K562 (cell line): ENCODE measurements around the gene TNNT2. TPM values are rescaled to one million over a fixed set of nuclear protein-coding genes. Genes with fewer than 3 reads are reported as not detected.

Experiments used
- ATAC-seq: fragments of 200-7000 bp; cut with Tn5 transposase; 3 replicates; pipeline ENCODE4 v1.9.1; 2020; ENCODE audit warnings: moderate library complexity
- BruUV-seq: library from RNA; stranded (reverse); fragments of 400-500 nt; replicated peaks from 2 replicates; lab custom pipeline; 2021; lab: Mats Ljungman, UMichigan
- CTCF ChIA-PET: fragments of 300-600 bp; formaldehyde crosslinking; extraction: SDS; loops from one replicate; lab custom pipeline; 2021; ENCODE audit warnings: low intra/inter-chr PET ratio; lab: Yijun Ruan, JAX
- POLR2A ChIA-PET: fragments of 300-600, 350-650 bp; sonication (Branson Sonifier 250); formaldehyde crosslinking; extraction: SDS; loops from one replicate; lab custom pipeline; 2021; ENCODE audit warnings: antibody characterized with exemption, inconsistent platforms; lab: Yijun Ruan, JAX
- DNase-seq, 4 experiments: peaks; one replicate each; pipeline versions ENCODE4 v3.0.0 to v3.0.0-alpha.2; 2011 to 2018; ENCODE audit warnings: low spot score in 3 of 4, mixed read lengths in 3 of 4; ENCODE audit errors: extremely low read depth in 1 of 4
- FAIRE-seq: peaks from 2 replicates; lab custom pipeline; 2011; peaks lifted over from hg19 to GRCh38; lab: Jason Lieb, UNC
- H2AFZ ChIP-seq: 2 replicates; pipeline ENCODE4 v1.6.0; 2011; ENCODE audit warnings: low read depth, low read length, control low read depth, inconsistent platforms
- H3K27ac ChIP-seq: fragments of 200-600 bp; 3 replicates; pipeline ENCODE4 v1.8.0; 2011; ENCODE audit warnings: low read depth, mild to moderate bottlenecking, control low read depth, inconsistent platforms, low read length, moderate library complexity, mixed read lengths; ENCODE audit errors: extremely low read depth
- H3K27me3 ChIP-seq, 2 experiments: fragments of 300-600 bp in 1 of 2; 2 replicates in 1 of 2; 3 replicates in 1 of 2; pipeline versions ENCODE4 v1.6.0 to v1.8.0; 2011; ENCODE audit warnings: inconsistent platforms in 2 of 2, low read length in 2 of 2, mild to moderate bottlenecking in 1 of 2, mixed read lengths in 1 of 2, moderate library complexity in 1 of 2; ENCODE audit not compliant: control insufficient read depth in 2 of 2, insufficient read depth in 2 of 2
- H3K36me3 ChIP-seq: fragments of 300-600 bp; 3 replicates; pipeline ENCODE4 v1.8.0; 2011; ENCODE audit warnings: mild to moderate bottlenecking, low read length, inconsistent platforms; ENCODE audit not compliant: control insufficient read depth, insufficient read depth
- H3K4me1 ChIP-seq, 2 experiments: fragments of 200-600 bp in 1 of 2; replicated peaks in 1 of 2; 2 replicates in 1 of 2; 3 replicates in 1 of 2; pipeline versions ENCODE4 v1.5.1 to v1.8.0; 2011; ENCODE audit warnings: inconsistent platforms in 2 of 2, low read length in 2 of 2, mild to moderate bottlenecking in 1 of 2, mixed read lengths in 1 of 2, moderate library complexity in 1 of 2; ENCODE audit not compliant: control insufficient read depth in 2 of 2, insufficient read depth in 2 of 2
- H3K4me2 ChIP-seq: 2 replicates; pipeline ENCODE4 v1.6.1; 2011; ENCODE audit warnings: low read length, control low read depth, inconsistent platforms, mixed read lengths; ENCODE audit not compliant: insufficient read depth
- H3K4me3 ChIP-seq: fragments of 200-600 bp; sonication (generic), shearing (Covaris generic); 2 replicates; pipeline ENCODE4 v1.5.1; 2016; ENCODE audit warnings: control low read depth, inconsistent platforms
- H3K79me2 ChIP-seq: fragments of 200-600 bp; 3 replicates; pipeline ENCODE4 v1.8.0; 2011; ENCODE audit warnings: low read length, inconsistent platforms; ENCODE audit not compliant: control insufficient read depth, insufficient read depth
- H3K9ac ChIP-seq, 2 experiments: 2 replicates each; pipeline versions ENCODE4 v1.6.0 to v1.6.1; 2011; ENCODE audit warnings: low read depth in 2 of 2, low read length in 2 of 2, control low read depth in 1 of 2, inconsistent platforms in 1 of 2, mild to moderate bottlenecking in 1 of 2, mixed read lengths in 1 of 2; ENCODE audit not compliant: insufficient read depth in 1 of 2
- H3K9me1 ChIP-seq: one replicate; pipeline ENCODE4 v1.6.0; 2011; ENCODE audit warnings: inconsistent platforms, mild to moderate bottlenecking, low read length, moderate library complexity; ENCODE audit not compliant: control insufficient read depth, insufficient read depth
- H3K9me3 ChIP-seq: replicated peaks from 2 replicates; pipeline ENCODE4 v1.5.1; 2011; ENCODE audit warnings: low read depth, low read length, inconsistent platforms; ENCODE audit not compliant: control insufficient read depth, insufficient read depth
- H4K20me1 ChIP-seq: replicated peaks from 2 replicates; pipeline ENCODE4 v1.6.1; 2011; ENCODE audit warnings: low read length, inconsistent platforms, mixed read lengths; ENCODE audit not compliant: control insufficient read depth, insufficient read depth
- AFF1 ChIP-seq, 2 experiments: fragments of 450-650 bp; IDR thresholded peaks; 2 replicates each; pipeline ENCODE4 v1.6.1; 2018; ENCODE audit warnings: mild to moderate bottlenecking in 2 of 2, low read depth in 1 of 2; ENCODE audit not compliant: partially characterized antibody in 2 of 2
- ARID3B ChIP-seq: fragments of 250-450 bp; sonication (Bioruptor Pico); IDR thresholded peaks from 2 replicates; pipeline ENCODE4 v1.4.0; 2020; ENCODE audit warnings: borderline replicate concordance
- ATF3 ChIP-seq, 2 experiments: fragments of 450-650 bp in 1 of 2; sonication (generic) in 1 of 2; formaldehyde crosslinking in 1 of 2; IDR thresholded peaks in 1 of 2; conservative IDR thresholded peaks in 1 of 2; 2 replicates each; pipeline versions ENCODE4 v1.6.1 to v1.8.1; 2016 to 2023; ENCODE audit warnings: mild to moderate bottlenecking in 2 of 2, moderate library complexity in 2 of 2, inconsistent platforms in 1 of 2, missing genetic modification reagents in 1 of 2
- CREBBP ChIP-seq: IDR thresholded peaks from one replicate; pipeline ENCODE4 v1.6.1; 2012; ENCODE audit warnings: low read depth, mild to moderate bottlenecking, control low read depth, inconsistent platforms, low read length
- ETV6 ChIP-seq, 3 experiments: fragments of 150-350 bp in 1 of 3; sonication (generic) in 1 of 3; formaldehyde crosslinking in 1 of 3; IDR thresholded peaks; 2 replicates each; pipeline versions ENCODE4 v1.6.1 to v1.8.0; 2014 to 2022; ENCODE audit warnings: borderline replicate concordance in 2 of 3, low read depth in 2 of 3, antibody characterized with exemption in 1 of 3, low read length in 1 of 3, mild to moderate bottlenecking in 1 of 3, missing genetic modification reagents in 1 of 3
- KLF10 ChIP-seq: fragments of 250-450 bp; sonication (Bioruptor Pico); IDR thresholded peaks from 2 replicates; pipeline ENCODE4 v1.6.1; 2021; ENCODE audit warnings: matching md5 sums
- MBD2 ChIP-seq: sonication (generic); IDR thresholded peaks from 2 replicates; pipeline ENCODE4 v1.6.1; 2016; ENCODE audit warnings: low read depth, borderline replicate concordance
- TFAP4 ChIP-seq: sonication (generic); formaldehyde crosslinking; IDR thresholded peaks from 2 replicates; pipeline ENCODE4 v1.8.0; 2022; ENCODE audit warnings: missing genetic modification reagents, mild to moderate bottlenecking, moderate library complexity, borderline replicate concordance
- THRB ChIP-seq: fragments of 450-650 bp; formaldehyde crosslinking; conservative IDR thresholded peaks from 2 replicates; pipeline ENCODE4 v1.4.0; 2022; ENCODE audit warnings: mild to moderate bottlenecking, missing genetic modification characterization
- ZNF644 ChIP-seq: fragments of 200-800 bp; sonication (Bioruptor generic); IDR thresholded peaks from 2 replicates; pipeline ENCODE4 v1.6.1; 2016; ENCODE audit warnings: low read depth, missing genetic modification characterization, missing compliant biosample characterization
- WGBS: fragments of 100-300 bp; shearing (Covaris generic); methylation state at CpG from one replicate; pipeline ENCODE4 v1.1.6; 2016; ENCODE audit warnings: low coverage, mixed read lengths; ENCODE audit not compliant: insufficient coverage; ENCODE audit errors: missing lambda C conversion rate; 5-methylcytosine and 5-hydroxymethylcytosine counted together
- in situ Hi-C: fragments of 300-500 bp; cut with MboI; formaldehyde crosslinking; loops from 4 replicates; pipeline ENCODE4 v1.15.0; 2018; ENCODE audit warnings: inconsistent platforms, mixed read lengths
- intact Hi-C: fragments of 100-400 bp; cut with micrococcal nuclease; formaldehyde crosslinking; loops from 2 replicates; pipeline ENCODE4 v1.14.2; 2022
- polyA plus RNA-seq, 8 experiments: library from polyadenylated mRNA; depleted of rRNA in 4 of 8; stranded (reverse) in 5 of 8; unstranded in 3 of 8; fragments of >200 nt; fragmentation: Nextera tagmentation in 2 of 8; fragmentation: Illumina TruSeq in 1 of 8; extraction: Ambion mirVana in 2 of 8; extraction: Trizol in 1 of 8; gene quantifications; 2 replicates each; pipeline versions ENCODE4 v1.2.1 to v1.2.3, GENCODE V29; 2011 to 2014; ENCODE audit warnings: inconsistent platforms in 1 of 8, missing spikeins in 1 of 8
- total RNA-seq, 7 experiments: library from RNA; depleted of rRNA in 6 of 7; stranded (reverse); fragments of >200 nt in 6 of 7; fragmentation: Illumina TruSeq in 2 of 7; extraction: Trizol in 2 of 7; gene quantifications; 2 replicates each; pipeline versions ENCODE4 v1.2.1 to v1.2.3, GENCODE V29; 2011 to 2021; ENCODE audit warnings: low replicate concordance in 1 of 7

The TNNT2 gene
- total and polyA plus RNA-seq, 9 of the 15 experiments (the other 6 are each of a cell fraction or from before 2014, with no cell fraction given), result not detected

- TF ChIP-seq ZNF644, result no peak
- no peak for TF ChIP-seq TFAP4
- TF ChIP-seq ATF3 (IDR thresholded peaks at IDR 0.05), result no peak
- no peak for TF ChIP-seq ATF3 (CRISPR knock-in tag; conservative IDR thresholded peaks at IDR 0.05)
- no peak for TF ChIP-seq ETV6 (IDR thresholded peaks at IDR 0.05; ENCODE audit: borderline replicate concordance in 1 of 2, low read depth in 2 of 2, low read length in 1 of 2)
- TF ChIP-seq ETV6 (CRISPR knock-in tag; IDR thresholded peaks at IDR 0.05; ENCODE audit: borderline replicate concordance), result no peak
Observed at GRCh38 chr1:201401700-201402099, 24.2 kb upstream of the TNNT2 start (continued).

- ChIA-PET CTCF (no interaction called here), POLR2A (interaction anchor here (0.7 kb wide), 1 partner anchor 11 kb away, joined by 5 read pairs; no protein-coding TSS in a partner anchor)
- Histone ChIP-seq H3K79me2 (no peaks in the 10 kb centered on the region), H3K9ac (no peak overlapping the region), H2AFZ (no peak overlapping the region), H3K27me3 (peaks cover 49 to 79% of the 10 kb centered on the region in 2 experiments)
- DNase-seq (no peak), FAIRE-seq (no peak), ATAC-seq (no peak)
- intact Hi-C loops, result no loop called here
- no peak for TF ChIP-seq KLF10
- TF ChIP-seq THRB, result no peak
- TF ChIP-seq AFF1 (IDR thresholded peaks at IDR 0.05; ENCODE audit: low read depth in 1 of 2, partially characterized antibody in 2 of 2), result no peak
- TF ChIP-seq CREBBP, result no peak
- no peak for TF ChIP-seq ARID3B (CRISPR knock-in tag)
- no peak for TF ChIP-seq MBD2
- TF ChIP-seq, all 486 proteins: peak for 0
- Histone ChIP-seq H3K9me1 (no peaks in the 10 kb centered on the region), H3K36me3 (no peaks in the 10 kb centered on the region), H3K4me2 (no peak overlapping the region), H3K4me1 (peaks cover 0 to 10% of the 10 kb centered on the region in 2 experiments; a peak in 1 of 5 replicates), H3K27ac (no peak overlapping the region), H3K4me3 (no peak overlapping the region), H4K20me1 (peaks cover 6% of the 10 kb centered on the region), H3K9me3 (no peaks in the 10 kb centered on the region)
- no TSS peak for BruUV-seq
- in situ Hi-C loops, result no loop called here
- 0% methylated on average over 2 of the region's 2 CpGs for WGBS
Observed at GRCh38 chr1:201400852-201401230, 23.4 kb upstream of the TNNT2 start.
